ENCODE results near the gene CXCL11. TPM values are rescaled to one million over a fixed set of nuclear protein-coding genes. Genes with fewer than 3 reads are reported as not detected.

The CXCL11 gene
- total RNA-seq, 2 experiments from 2014 or later = not detected

- Mint-ChIP-seq H3K27me3 (peaks cover 9% of the 10 kb centered on the region), H3K9me3 (no peaks in the 10 kb centered on the region), H3K4me1 (ENCODE audit: low read depth) (no peaks in the 10 kb centered on the region), H3K27ac (no peak overlapping the region), H3K4me3 (no peak overlapping the region), H3K36me3 (ENCODE audit: low read depth) (no peaks in the 10 kb centered on the region)
- TF ChIP-seq, protein P1, sequence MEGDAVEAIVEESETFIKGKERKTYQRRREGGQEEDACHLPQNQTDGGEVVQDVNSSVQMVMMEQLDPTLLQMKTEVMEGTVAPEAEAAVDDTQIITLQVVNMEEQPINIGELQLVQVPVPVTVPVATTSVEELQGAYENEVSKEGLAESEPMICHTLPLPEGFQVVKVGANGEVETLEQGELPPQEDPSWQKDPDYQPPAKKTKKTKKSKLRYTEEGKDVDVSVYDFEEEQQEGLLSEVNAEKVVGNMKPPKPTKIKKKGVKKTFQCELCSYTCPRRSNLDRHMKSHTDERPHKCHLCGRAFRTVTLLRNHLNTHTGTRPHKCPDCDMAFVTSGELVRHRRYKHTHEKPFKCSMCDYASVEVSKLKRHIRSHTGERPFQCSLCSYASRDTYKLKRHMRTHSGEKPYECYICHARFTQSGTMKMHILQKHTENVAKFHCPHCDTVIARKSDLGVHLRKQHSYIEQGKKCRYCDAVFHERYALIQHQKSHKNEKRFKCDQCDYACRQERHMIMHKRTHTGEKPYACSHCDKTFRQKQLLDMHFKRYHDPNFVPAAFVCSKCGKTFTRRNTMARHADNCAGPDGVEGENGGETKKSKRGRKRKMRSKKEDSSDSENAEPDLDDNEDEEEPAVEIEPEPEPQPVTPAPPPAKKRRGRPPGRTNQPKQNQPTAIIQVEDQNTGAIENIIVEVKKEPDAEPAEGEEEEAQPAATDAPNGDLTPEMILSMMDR (IDR thresholded peaks at IDR 0.05) = no peak
- ChIA-PET POLR2A (no interaction called here), CTCF (no interaction called here)
- intact Hi-C loops (cut with micrococcal nuclease) = no loop called here
- ATAC-seq = no peak
- DNase-seq = no peak
Observed at GRCh38 chr4:76017056-76017686, 18.7 kb downstream of the CXCL11 start.

GRCh38 chr4:76016393-76016792, 19.5 kb downstream of the CXCL11 start:
- H3K4me3 Mint-ChIP-seq = no peak overlapping the region
- TF ChIP-seq, protein P1 (IDR thresholded peaks at IDR 0.05) = no peak
- H3K36me3 Mint-ChIP-seq (ENCODE audit: low read depth) = no peaks in the 10 kb centered on the region
- H3K27ac Mint-ChIP-seq = no peak overlapping the region
- H3K9me3 Mint-ChIP-seq = no peaks in the 10 kb centered on the region
- intact Hi-C loops (cut with micrococcal nuclease) = no loop called here
- peaks cover 7% of the 10 kb centered on the region for H3K27me3 Mint-ChIP-seq
- POLR2A ChIA-PET = interaction anchor here (1.5 kb wide), 1 partner anchor 42 kb away, joined by 5 read pairs; no protein-coding TSS in a partner anchor
- no peaks in the 10 kb centered on the region for H3K4me1 Mint-ChIP-seq (ENCODE audit: low read depth)
- DNase-seq (peak; percentile 28), ATAC-seq (peak; percentile 68)
- CTCF ChIA-PET = interaction anchor here (0.6 kb wide), 1 partner anchor 84 kb away, joined by 3 read pairs; no protein-coding TSS in a partner anchor

- DNase-seq (no peak), ATAC-seq (no peak)
- intact Hi-C loops (cut with micrococcal nuclease) = no loop called here
- Mint-ChIP-seq H3K4me3 (no peak overlapping the region), H3K9me3 (no peaks in the 10 kb centered on the region), H3K36me3 (ENCODE audit: low read depth) (no peaks in the 10 kb centered on the region), H3K27me3 (peaks cover 14% of the 10 kb centered on the region), H3K4me1 (ENCODE audit: low read depth) (no peaks in the 10 kb centered on the region), H3K27ac (no peak overlapping the region)
- POLR2A ChIA-PET = no interaction called here
- TF ChIP-seq, protein P1 (IDR thresholded peaks at IDR 0.05) = no peak
- CTCF ChIA-PET = interaction anchor here (0.7 kb wide), 1 partner anchor 118 kb away, joined by 3 read pairs; no protein-coding TSS in a partner anchor
Observed at GRCh38 chr4:76013540-76013939, 22.3 kb downstream of the CXCL11 start.

DNA sequence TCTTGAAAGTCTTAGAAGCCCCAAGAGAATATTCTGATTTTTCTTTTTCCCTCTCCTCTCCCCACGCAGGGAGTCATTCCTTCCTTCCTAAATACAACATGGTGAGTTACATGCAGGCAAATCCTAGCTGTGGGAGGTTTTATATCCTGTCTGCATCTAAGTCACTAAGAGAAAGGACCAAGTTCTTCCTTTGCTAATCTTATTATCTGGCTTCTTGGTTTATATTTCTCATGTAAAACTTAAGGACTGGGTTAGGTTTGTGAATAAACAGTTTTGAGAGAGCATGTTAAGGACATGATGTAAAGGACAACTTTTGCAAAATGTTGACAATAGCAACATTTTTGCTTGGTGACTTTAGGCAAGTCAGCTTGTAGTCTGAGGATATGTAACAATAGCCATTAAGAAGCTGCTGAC, 23.5 kb downstream of the CXCL11 start:
- Mint-ChIP-seq H3K27ac (no peak overlapping the region), H3K36me3 (ENCODE audit: low read depth) (no peaks in the 10 kb centered on the region), H3K9me3 (no peaks in the 10 kb centered on the region), H3K4me1 (ENCODE audit: low read depth) (no peaks in the 10 kb centered on the region), H3K27me3 (peaks cover 14% of the 10 kb centered on the region), H3K4me3 (no peak overlapping the region)
- DNase-seq (no peak), ATAC-seq (no peak)
- intact Hi-C loops (cut with micrococcal nuclease) = no loop called here
- ChIA-PET POLR2A (no interaction called here), CTCF (no interaction called here)
- TF ChIP-seq, protein P1 (IDR thresholded peaks at IDR 0.05) = no peak

DNA sequence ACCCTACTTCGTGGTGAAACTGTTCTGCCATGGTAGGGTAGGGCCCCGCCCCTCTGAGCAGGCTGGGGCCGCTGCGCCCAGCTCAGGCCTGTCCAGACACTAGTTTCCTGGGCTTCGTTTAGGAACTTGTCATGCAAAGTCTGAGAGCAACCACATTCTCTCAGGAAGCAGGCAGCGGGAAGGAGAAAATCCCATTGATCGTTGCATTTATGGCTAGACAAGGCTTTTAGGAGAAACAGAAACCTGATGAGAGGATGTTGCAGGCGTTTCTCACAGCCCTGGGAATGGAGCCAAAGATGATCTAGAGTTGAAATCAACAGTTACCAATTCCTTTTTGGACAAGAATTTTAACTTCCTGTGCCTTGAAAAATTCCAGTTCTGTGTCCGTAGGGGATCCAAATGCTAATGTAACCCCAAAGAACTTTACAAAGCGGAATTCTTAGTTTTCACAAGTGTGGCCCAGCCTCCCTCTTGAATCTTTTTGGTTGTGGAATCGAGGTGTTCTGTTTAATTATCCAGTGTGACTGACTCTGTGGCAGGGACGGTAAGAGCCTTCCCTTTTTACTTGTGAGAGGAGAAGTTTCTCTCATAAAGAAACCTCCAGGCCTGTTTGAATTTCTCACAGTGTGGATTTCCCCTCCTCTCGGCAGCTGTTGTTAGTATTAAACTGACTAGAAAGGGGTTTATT, 24.0 kb downstream of the CXCL11 start:
- DNase-seq (no peak), ATAC-seq (no peak)
- Mint-ChIP-seq H3K4me3 (no peak overlapping the region), H3K4me1 (ENCODE audit: low read depth) (no peaks in the 10 kb centered on the region), H3K36me3 (ENCODE audit: low read depth) (no peaks in the 10 kb centered on the region), H3K9me3 (no peaks in the 10 kb centered on the region), H3K27ac (no peak overlapping the region), H3K27me3 (peaks cover 14% of the 10 kb centered on the region)
- intact Hi-C loops (cut with micrococcal nuclease) = no loop called here
- ChIA-PET POLR2A (no interaction called here), CTCF (no interaction called here)
- TF ChIP-seq, protein P1 (IDR thresholded peaks at IDR 0.05) = no peak
